ENCODE measurements around the gene ATM. TPM values are rescaled to one million over a fixed set of nuclear protein-coding genes. Genes with fewer than 3 reads are reported as not detected.

The ATM gene
- total RNA-seq, 4 donors from 2014 or later, result 52.8 to 85.9 (median 58.7) TPM

- DNase-seq (ENCODE audit: low spot score), result no peak
- no peak for ATAC-seq (ENCODE audit: low FRiP score)
- TF ChIP-seq CTCF (IDR thresholded peaks at IDR 0.05), result no peak
Measured at GRCh38 chr11:108333403-108333899, 110.6 kb downstream of the ATM start.

GRCh38 chr11:108338750-108339149 lies 115.9 kb downstream of the ATM start:
- TF ChIP-seq CTCF (IDR thresholded peaks at IDR 0.05), result no peak
- no peak for ATAC-seq (ENCODE audit: low FRiP score)
- no peak for DNase-seq (ENCODE audit: low spot score)

DNA sequence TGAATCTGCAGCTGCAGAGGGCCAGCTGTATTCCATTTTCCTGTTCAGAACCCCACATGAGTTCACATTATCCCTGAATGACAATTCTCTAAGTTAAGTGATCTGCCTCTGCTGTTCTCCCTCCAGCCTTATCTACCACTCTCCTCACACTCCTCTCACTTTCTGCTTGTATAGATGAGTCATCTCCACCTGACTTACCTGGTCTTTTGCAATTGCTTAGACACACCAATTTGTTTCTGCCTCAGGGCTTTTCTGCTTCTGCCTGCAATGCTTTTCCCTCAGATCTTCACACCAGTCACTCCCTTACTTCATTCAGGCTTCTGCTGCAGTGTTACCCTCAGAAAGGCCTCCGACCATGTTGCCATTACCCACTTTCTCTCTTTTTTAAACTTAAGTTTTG lies 118.1 kb downstream of the ATM start:
- TF ChIP-seq CTCF (IDR thresholded peaks at IDR 0.05), result no peak
- DNase-seq (ENCODE audit: low spot score) (no peak), ATAC-seq (ENCODE audit: low FRiP score) (peak; percentile 57)

GRCh38 chr11:108341654-108342053 lies 118.8 kb downstream of the ATM start:
- DNase-seq (ENCODE audit: low spot score) (no peak), ATAC-seq (ENCODE audit: low FRiP score) (no peak)
- no peak for TF ChIP-seq CTCF (IDR thresholded peaks at IDR 0.05)

GRCh38 chr11:108343714-108344113 lies 120.8 kb downstream of the ATM start:
- no peak for TF ChIP-seq CTCF (IDR thresholded peaks at IDR 0.05)
- DNase-seq (ENCODE audit: low spot score) (no peak), ATAC-seq (ENCODE audit: low FRiP score) (no peak)

DNA sequence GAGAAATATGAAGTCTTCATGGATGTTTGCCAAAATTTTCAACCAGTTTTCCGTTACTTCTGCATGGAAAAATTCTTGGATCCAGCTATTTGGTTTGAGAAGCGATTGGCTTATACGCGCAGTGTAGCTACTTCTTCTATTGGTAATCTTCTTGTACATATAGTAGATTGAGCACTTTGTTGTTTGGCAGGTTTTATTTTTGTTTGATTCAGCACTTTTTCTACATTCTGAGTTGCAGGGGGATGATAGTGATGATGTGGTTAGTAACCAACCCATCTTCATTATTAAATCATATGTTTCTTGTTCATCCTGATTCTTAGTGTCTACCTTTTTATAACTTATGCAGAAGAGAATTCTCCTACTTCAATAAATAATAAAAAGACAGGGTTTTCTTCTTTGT lies 122.9 kb downstream of the ATM start:
- no peak for TF ChIP-seq CTCF (IDR thresholded peaks at IDR 0.05)
- ATAC-seq (ENCODE audit: low FRiP score) (no peak), DNase-seq (ENCODE audit: low spot score) (no peak)

- no peak for TF ChIP-seq CTCF (IDR thresholded peaks at IDR 0.05)
- DNase-seq (ENCODE audit: low spot score) (no peak), ATAC-seq (ENCODE audit: low FRiP score) (no peak)
Measured at GRCh38 chr11:108346451-108346850, 123.6 kb downstream of the ATM start.

All from omental fat pad (tissue), 4 donors.